HG03108 (cell line): ENCODE results near the gene SYNPR.

ENCODE experiments used
- ATAC-seq: cut with Tn5 transposase; IDR thresholded peaks from one replicate; pipeline ENCODE4 v1.9.1; 2021; ENCODE audit warnings: moderate library complexity; ENCODE audit not compliant: unreplicated experiment

The SYNPR gene

GRCh38 chr3:63523100-63523499 lies 245.0 kb downstream of the SYNPR start:
- ATAC-seq, result no peak

GRCh38 chr3:63528325-63529000 lies 250.4 kb downstream of the SYNPR start:
- no peak for ATAC-seq

- no peak for ATAC-seq
These were observed 254.4 kb downstream of the SYNPR start for GRCh38 chr3:63532521-63532920.

DNA sequence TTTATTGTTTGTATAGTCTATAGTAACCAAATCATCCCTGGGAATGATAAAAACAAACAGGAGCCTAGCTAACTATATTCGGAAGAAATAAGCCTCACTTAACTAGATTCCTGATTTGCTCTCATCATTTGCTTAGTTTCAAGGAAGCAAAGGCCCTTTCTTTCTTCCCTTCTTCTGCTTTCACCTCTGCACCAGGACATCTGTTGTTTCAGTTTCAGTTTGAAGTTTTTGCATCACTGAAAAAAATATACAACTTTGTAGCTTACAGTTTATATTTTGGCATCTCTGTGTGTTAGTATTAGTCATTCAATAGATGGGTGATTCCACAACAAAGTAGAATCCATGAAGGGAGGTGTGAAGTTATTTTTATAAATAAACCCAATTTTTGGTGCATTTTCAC lies 260.8 kb downstream of the SYNPR start:
- ATAC-seq, result no peak

- ATAC-seq, result no peak
These were observed 277.7 kb downstream of the SYNPR start for GRCh38 chr3:63555767-63556166.

- ATAC-seq, result no peak
These were observed 278.3 kb downstream of the SYNPR start for GRCh38 chr3:63556401-63556800.

DNA sequence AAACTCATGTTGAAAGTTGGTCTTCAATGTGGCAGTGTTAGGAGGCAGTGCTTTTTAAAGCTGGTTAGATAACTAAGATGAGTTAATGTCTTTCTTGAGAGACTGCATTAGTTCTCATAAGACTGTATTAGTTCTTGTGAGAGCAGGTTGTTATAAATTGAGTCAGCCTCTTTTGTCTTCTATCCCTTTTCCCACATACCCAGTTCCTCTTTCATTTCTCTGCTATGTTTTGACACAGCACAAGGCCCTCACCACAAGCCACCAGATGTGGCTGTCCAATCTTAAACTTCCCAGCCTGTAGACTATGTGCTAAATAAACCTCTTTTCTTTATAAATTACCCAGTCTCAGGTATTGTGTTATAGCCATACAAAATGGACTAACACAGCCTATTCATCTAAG lies 279.8 kb downstream of the SYNPR start:
- peak; percentile 66 for ATAC-seq

GRCh38 chr3:63559884-63560283 lies 281.8 kb downstream of the SYNPR start:
- ATAC-seq, result no peak

- ATAC-seq, result no peak
These were observed 283.8 kb downstream of the SYNPR start for GRCh38 chr3:63561879-63562278.

GRCh38 chr3:63562323-63562722 lies 284.2 kb downstream of the SYNPR start:
- no peak for ATAC-seq

DNA sequence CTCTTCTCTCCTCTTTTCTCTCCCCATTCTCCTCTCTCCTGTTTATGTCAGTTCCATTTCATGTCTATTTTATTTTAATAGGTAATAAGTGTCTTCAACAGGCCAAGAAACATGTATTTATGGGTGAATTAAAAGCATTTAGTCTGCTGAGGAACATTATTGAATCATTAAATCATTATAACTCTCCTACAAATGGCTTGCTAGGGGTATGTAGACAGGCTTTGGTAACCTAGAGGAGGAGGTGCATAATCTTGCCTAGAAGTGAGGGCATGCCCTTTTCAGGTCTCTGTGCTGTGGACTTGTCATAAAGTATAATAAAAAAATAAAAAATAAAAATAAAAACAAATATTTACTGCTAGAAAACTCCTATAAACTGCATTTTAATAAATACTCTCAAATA lies 285.5 kb downstream of the SYNPR start:
- ATAC-seq, result no peak

GRCh38 chr3:63565220-63565619 lies 287.1 kb downstream of the SYNPR start:
- ATAC-seq, result no peak

GRCh38 chr3:63571682-63572081 lies 293.6 kb downstream of the SYNPR start:
- ATAC-seq, result no peak

DNA sequence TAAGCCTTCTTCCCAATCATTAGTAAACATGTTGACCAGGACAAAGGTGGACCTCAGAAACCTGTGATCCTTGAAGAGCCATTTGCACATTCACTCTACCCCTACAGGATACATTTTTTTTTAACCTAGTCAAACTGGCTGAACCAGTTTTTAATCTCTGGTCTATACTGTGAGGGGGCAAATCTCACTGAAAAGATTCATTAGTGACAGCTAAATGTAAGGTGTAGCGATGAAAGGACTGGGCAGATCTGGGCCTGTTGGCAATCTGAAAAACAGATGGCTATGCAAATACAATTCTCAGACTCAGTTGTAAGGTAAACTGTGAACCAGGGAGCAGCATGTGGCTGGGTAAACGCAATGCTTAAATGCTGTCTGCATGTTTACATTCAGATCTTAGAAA lies 298.7 kb downstream of the SYNPR start:
- ATAC-seq, result no peak

DNA sequence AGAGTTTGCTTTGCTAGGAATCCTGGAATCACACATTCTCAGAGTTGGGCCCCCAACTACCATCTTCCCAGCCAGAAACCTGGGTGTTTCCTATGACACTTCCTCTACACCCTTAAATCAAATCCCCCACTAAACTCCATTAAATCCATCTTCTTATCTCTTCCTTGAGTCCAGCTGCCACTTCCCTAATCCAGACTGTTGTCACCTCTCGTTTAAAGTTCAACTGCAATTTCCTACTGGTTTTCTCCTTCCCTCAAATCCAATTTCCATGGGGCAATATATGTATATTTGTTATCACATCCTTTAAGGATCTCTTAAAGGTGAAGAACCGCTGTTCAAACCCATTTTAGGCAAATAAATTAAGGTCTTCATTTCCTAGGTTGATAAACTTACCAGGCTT lies 300.8 kb downstream of the SYNPR start:
- no peak for ATAC-seq

GRCh38 chr3:63580151-63580550 lies 302.0 kb downstream of the SYNPR start:
- ATAC-seq, result no peak

DNA sequence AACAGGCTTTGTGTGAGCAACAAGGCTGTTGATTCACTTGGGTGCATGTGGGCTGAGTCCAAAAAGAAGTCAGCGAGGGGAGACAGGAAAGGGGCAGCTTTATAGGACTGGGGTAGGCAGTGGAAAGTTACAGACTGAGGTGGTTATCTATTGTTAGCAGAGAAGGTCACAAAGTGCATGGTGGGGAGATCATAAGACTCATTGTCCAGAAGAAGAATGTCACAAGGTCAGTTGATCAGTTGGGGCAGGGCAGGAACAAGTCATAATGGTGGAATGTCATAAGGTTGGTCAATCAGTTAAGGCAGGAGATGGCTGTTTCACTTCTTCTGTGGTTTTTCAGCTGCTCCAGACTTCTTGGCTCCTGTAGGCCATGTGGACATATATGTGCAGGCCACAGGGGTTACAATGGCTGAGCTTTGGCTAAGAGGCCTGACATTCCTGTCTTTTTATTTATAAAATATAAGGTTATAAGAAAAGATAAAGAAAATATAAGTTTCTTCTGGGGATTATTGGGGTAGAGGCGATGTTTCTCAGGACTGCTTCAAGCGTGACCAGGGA lies 304.9 kb downstream of the SYNPR start:
- ATAC-seq, result no peak

DNA sequence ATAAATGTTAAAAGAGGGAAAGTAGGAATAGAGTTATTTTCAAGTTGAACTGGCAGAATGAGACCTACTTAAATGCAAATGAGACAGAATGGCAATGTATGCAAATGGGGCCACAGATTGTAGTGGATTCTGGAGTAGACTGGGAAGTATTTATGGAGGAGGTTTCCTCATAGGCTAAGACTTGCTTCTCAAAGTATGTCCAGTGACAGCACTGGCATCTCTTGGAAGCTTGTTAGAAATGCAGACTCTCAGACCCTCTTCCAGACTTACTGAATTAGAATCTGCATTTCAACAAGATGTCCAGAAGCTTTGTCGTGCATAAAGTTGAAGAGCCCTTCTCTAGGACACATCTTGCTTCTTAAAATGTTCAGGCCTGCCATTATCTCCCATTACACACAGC lies 306.6 kb downstream of the SYNPR start:
- no peak for ATAC-seq

- ATAC-seq, result no peak
These were observed 307.8 kb downstream of the SYNPR start for GRCh38 chr3:63585927-63586326.

DNA sequence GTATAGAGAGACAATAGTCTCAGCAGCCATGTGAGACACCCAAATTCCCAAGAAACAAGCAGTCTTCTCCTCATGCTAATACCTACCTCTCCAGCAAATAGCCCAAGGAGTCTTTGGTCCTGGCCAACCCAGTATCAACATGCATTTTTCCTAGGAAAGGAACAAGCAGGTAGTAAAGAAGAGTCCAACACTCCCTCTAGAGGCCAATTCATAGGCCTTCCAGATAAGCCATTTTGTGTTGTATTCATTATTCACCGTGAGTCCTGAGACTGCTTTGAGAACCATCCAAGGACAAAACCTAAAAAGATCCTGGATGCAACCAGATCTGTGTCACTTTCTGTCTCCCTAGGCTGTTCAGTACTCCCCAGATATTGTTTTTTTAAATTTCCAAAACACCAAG lies 310.8 kb downstream of the SYNPR start:
- no peak for ATAC-seq

DNA sequence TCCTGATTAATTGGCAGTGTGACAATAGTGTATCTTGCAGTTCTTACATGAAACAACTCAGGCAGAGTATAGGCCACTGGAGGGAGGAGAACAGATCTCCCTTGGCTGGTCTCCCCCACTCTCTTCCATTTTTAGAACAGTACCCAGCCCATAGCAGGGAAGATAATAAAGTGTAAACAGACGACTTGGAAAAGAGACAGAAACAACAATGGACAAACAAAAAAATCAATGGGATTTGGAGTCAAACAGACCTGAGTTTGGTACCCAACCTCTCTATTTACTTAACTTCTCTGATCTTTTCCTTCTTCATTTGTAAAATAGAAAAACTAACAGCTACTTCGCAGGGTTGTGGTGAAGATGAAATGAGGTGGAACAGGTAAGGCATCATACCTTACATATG lies 315.7 kb downstream of the SYNPR start:
- no peak for ATAC-seq

GRCh38 chr3:63595221-63595620 lies 317.1 kb downstream of the SYNPR start:
- ATAC-seq, result no peak

- no peak for ATAC-seq
These were observed 318.9 kb downstream of the SYNPR start for GRCh38 chr3:63597019-63597418.
